HG02870 (cell line): ENCODE data around the gene NUTM1.
"Not testable (repeated sequence)": the region's sequence is repeated elsewhere in the genome, so short reads cannot be mapped to it uniquely, and the experiment has no call there.

Source experiments
- ATAC-seq: cut with Tn5 transposase; IDR thresholded peaks from one replicate; pipeline ENCODE4 v1.9.1; 2021; ENCODE audit warnings: mild to moderate bottlenecking, moderate library complexity; ENCODE audit not compliant: unreplicated experiment

Gene NUTM1

GRCh38 chr15:34336231-34336990 lies 6.7 kb upstream of the NUTM1 start:
- ATAC-seq, result no peak

GRCh38 chr15:34336991-34337556 lies 6.0 kb upstream of the NUTM1 start:
- peak; percentile 8 for ATAC-seq

GRCh38 chr15:34337557-34338306 lies 5.4 kb upstream of the NUTM1 start, which contains the start of gene SLC12A6:
Gene SLC12A6, minus strand, starts transcription at chr15:34337781. Its CDS starts 1,101 bp downstream, at chr15:34336680.
- ATAC-seq, result peak; percentile 64

- ATAC-seq, result no peak
These were observed 4.8 kb upstream of the NUTM1 start for GRCh38 chr15:34338347-34338746.

GRCh38 chr15:34339946-34340345 lies 3.2 kb upstream of the NUTM1 start:
- ATAC-seq, result no peak

GRCh38 chr15:34341381-34342212 lies 1.5 kb upstream of the NUTM1 start:
- ATAC-seq, result no peak

GRCh38 chr15:34342213-34342736 lies 840 bp upstream of the NUTM1 start:
- ATAC-seq, result not testable (repeated sequence)

GRCh38 chr15:34347951-34348638 lies 5.0 kb downstream of the NUTM1 start:
- no peak for ATAC-seq

- no peak for ATAC-seq
These were observed 5.7 kb downstream of the NUTM1 start for GRCh38 chr15:34348735-34349300.

GRCh38 chr15:34349769-34350168 lies 6.7 kb downstream of the NUTM1 start:
- ATAC-seq, result no peak

GRCh38 chr15:34352996-34353395 lies 9.9 kb downstream of the NUTM1 start:
- not testable (repeated sequence) for ATAC-seq

- ATAC-seq, result no peak
These were observed 10.5 kb downstream of the NUTM1 start for GRCh38 chr15:34353627-34354026.

GRCh38 chr15:34354286-34354685 lies 11.2 kb downstream of the NUTM1 start:
- no peak for ATAC-seq

GRCh38 chr15:34355241-34355640 lies 12.1 kb downstream of the NUTM1 start:
- no peak for ATAC-seq

- no peak for ATAC-seq
These were observed 14.5 kb downstream of the NUTM1 start for GRCh38 chr15:34357653-34358052.

GRCh38 chr15:34358367-34358766 lies 15.3 kb downstream of the NUTM1 start:
- ATAC-seq, result no peak

- ATAC-seq, result no peak
These were observed 15.8 kb downstream of the NUTM1 start for GRCh38 chr15:34358948-34359347.

- ATAC-seq, result no peak
These were observed 16.3 kb downstream of the NUTM1 start for GRCh38 chr15:34359416-34359815.

- ATAC-seq, result no peak
These were observed 17.2 kb downstream of the NUTM1 start for GRCh38 chr15:34360298-34360697.

- no peak for ATAC-seq
These were observed 18.2 kb downstream of the NUTM1 start for GRCh38 chr15:34361278-34361677.
